Osteocyte (in vitro differentiated cells): ENCODE results near the gene IL31. TPM values are rescaled to one million over a fixed set of nuclear protein-coding genes. Genes with fewer than 3 reads are reported as not detected.
A peak's percentile ranks its signal among the peaks of the same experiment; 100 is the strongest.

Experiments
- DNase-seq: peaks from one replicate; pipeline ENCODE4 v3.0.0; 2021; ENCODE audit warnings: mixed read lengths; ENCODE audit not compliant: unreplicated experiment; ENCODE audit errors: extremely low spot score
- H3K27ac Mint-ChIP-seq: one replicate; pipeline ENCODE4 v1.8.0; 2021; ENCODE audit warnings: mild to moderate bottlenecking, mixed read lengths; ENCODE audit not compliant: unreplicated experiment
- H3K27me3 Mint-ChIP-seq: one replicate; pipeline ENCODE4 v1.8.0; 2021; ENCODE audit warnings: mixed read lengths; ENCODE audit not compliant: unreplicated experiment
- H3K36me3 Mint-ChIP-seq: one replicate; pipeline ENCODE4 v1.8.0; 2021; ENCODE audit warnings: mixed read lengths; ENCODE audit not compliant: unreplicated experiment
- H3K4me1 Mint-ChIP-seq: one replicate; pipeline ENCODE4 v1.8.0; 2021; ENCODE audit warnings: mixed read lengths; ENCODE audit not compliant: unreplicated experiment
- H3K4me3 Mint-ChIP-seq: one replicate; pipeline ENCODE4 v1.8.0; 2021; ENCODE audit warnings: mild to moderate bottlenecking, moderate library complexity, mixed read lengths; ENCODE audit not compliant: unreplicated experiment
- H3K9me3 Mint-ChIP-seq: one replicate; pipeline ENCODE4 v1.8.0; 2021; ENCODE audit warnings: mixed read lengths; ENCODE audit not compliant: unreplicated experiment
- total RNA-seq: library from RNA; stranded (reverse); gene quantifications from 2 replicates; pipeline ENCODE4 v1.2.1, GENCODE V29; 2021
- TF ChIP-seq, protein P1 (sequence below): fragments of 200-600 bp; sonication (generic); IDR thresholded peaks from 2 replicates; pipeline ENCODE4 v1.5.0; 2021; ENCODE audit warnings: antibody characterized with exemption, mild to moderate bottlenecking, moderate library complexity

Gene IL31
- total RNA-seq, 1 donor from 2014 or later = not detected

DNA sequence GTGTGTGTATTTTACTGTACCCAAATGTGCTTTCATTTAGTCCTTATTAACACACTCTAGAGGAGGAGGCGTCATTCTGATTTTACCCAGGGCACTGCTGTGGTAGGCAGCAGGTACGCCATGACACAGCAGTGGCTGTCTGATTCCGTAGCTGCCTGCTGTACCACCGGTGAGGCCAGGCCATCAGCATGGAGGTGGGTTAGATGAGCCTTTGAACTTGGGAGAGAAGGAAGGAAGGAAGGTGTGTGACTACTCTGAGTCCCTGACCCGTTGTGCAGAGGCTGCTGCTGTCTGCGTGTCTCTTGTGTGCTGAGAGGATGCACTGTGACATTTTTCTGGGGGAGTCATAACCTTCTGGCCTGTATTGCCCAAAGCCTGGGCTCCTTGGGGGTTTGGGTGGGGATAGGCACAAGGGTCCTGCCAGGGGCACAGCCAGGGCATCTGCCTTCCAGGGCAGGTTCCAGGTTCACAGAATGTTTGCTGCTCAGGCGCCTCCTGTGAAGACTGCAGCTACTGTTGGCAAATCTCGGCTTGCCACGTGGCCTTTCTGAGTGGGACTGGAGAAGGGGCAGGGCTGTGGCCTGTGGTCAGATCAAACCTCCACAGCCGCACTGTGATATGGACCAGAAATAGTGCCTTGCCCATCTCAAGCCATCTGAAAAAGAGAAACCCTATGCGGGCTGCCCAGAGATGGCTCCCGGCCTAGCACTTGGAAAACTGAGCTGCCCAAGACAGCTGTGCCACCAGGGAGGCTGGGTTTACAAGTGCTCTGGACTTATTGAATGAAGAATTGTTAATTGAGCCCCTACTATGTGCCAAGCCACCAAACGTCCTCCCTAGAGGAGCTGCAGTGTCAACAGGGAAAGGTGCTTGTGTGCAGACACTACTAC is 48.3 kb downstream of the IL31 start:
- no peak overlapping the region for H3K27ac Mint-ChIP-seq
- peaks cover 15% of the 10 kb centered on the region for H3K36me3 Mint-ChIP-seq
- no peak overlapping the region for H3K4me3 Mint-ChIP-seq
- H3K27me3 Mint-ChIP-seq = no peaks in the 10 kb centered on the region
- peaks cover 22% of the 10 kb centered on the region for H3K4me1 Mint-ChIP-seq
- no peak for DNase-seq
- no peaks in the 10 kb centered on the region for H3K9me3 Mint-ChIP-seq
- TF ChIP-seq, protein P1, sequence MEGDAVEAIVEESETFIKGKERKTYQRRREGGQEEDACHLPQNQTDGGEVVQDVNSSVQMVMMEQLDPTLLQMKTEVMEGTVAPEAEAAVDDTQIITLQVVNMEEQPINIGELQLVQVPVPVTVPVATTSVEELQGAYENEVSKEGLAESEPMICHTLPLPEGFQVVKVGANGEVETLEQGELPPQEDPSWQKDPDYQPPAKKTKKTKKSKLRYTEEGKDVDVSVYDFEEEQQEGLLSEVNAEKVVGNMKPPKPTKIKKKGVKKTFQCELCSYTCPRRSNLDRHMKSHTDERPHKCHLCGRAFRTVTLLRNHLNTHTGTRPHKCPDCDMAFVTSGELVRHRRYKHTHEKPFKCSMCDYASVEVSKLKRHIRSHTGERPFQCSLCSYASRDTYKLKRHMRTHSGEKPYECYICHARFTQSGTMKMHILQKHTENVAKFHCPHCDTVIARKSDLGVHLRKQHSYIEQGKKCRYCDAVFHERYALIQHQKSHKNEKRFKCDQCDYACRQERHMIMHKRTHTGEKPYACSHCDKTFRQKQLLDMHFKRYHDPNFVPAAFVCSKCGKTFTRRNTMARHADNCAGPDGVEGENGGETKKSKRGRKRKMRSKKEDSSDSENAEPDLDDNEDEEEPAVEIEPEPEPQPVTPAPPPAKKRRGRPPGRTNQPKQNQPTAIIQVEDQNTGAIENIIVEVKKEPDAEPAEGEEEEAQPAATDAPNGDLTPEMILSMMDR = no peak

DNA sequence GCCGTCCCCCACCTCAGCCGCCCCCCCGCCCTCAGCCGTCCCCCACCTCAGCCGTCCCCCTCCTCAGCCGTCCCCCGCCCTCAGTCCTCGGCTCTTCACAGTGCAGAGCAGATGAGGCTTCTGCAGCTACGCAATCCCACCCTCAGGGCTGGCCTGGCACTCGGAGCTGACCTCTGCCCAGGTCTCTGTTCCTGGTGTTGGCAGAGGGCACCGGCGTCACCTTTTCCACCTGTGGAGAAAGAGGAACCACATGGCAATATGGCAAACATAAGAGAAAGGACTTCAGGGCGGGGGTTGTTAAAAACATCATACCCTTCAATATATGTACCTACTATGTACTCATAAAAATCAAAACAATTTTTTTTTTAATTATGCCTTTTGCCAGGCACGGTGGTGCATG is 49.7 kb downstream of the IL31 start:
- no peaks in the 10 kb centered on the region for H3K27me3 Mint-ChIP-seq
- H3K4me1 Mint-ChIP-seq = peaks cover 22% of the 10 kb centered on the region
- no peaks in the 10 kb centered on the region for H3K9me3 Mint-ChIP-seq
- H3K27ac Mint-ChIP-seq = no peak overlapping the region
- H3K4me3 Mint-ChIP-seq = no peak overlapping the region
- no peak for DNase-seq
- peaks cover 8% of the 10 kb centered on the region for H3K36me3 Mint-ChIP-seq
- TF ChIP-seq, protein P1 = no peak

DNA sequence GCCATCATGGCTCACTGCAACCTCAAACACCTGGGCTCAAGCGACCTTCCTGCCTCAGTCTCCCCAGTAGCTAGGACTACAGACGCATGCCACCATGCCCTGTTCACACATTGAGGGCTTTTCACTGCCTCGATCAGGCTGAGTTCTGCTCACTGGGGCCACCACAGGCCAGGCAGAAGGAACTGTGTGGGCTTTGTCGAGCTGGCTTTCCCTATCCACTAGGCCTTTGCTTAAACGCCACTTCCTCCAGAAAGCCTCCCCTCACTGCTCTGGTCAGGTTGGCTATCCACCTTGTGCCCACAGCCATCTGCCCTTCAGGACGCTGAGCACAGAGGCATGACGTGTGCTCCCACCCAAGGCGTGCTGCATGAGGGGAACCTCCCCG is 50.3 kb downstream of the IL31 start:
- Mint-ChIP-seq H3K4me3 (no peak overlapping the region), H3K36me3 (peaks cover 8% of the 10 kb centered on the region), H3K27me3 (no peaks in the 10 kb centered on the region), H3K9me3 (no peaks in the 10 kb centered on the region), H3K27ac (peak overlapping the region; percentile 83), H3K4me1 (peaks cover 22% of the 10 kb centered on the region)
- TF ChIP-seq, protein P1 = no peak
- DNase-seq = no peak

DNA sequence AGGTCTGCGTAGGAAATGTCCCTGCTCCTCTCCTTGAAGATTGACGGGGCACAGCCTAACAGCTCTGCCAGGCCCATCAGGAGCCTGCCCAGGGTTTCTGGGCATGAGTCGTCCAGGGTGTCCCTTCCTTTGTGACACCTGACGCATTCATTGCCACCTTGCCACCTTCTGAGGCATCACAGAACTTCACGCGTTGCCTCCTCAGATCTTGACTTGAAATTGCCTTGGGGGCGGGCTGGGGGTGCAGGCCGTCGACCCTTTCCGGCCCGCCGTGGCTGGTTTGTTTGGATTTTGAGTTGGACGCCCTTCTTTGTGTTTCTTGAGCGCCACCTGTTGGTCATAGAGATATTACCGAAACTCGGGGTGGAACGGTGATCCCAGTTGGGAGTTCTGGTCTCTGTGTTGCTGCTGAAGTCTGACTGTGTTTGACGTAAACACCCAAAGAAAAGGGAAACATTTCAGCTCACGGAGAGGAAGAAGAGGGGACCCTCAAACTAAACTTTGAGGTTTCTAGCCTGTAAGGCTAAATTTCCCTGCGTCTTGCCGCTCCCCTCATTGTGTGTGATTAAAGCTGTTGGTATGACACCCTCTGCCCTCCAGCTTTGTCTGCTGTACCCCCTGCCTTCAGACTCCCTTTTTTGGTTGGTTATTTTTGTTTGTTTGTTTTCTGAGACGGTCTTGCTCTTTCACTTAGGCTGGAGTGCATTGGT is 50.8 kb downstream of the IL31 start:
- H3K36me3 Mint-ChIP-seq = peaks cover 5% of the 10 kb centered on the region
- H3K27ac Mint-ChIP-seq = peak overlapping the region; percentile 83
- no peaks in the 10 kb centered on the region for H3K27me3 Mint-ChIP-seq
- no peaks in the 10 kb centered on the region for H3K9me3 Mint-ChIP-seq
- no peak overlapping the region for H3K4me3 Mint-ChIP-seq
- TF ChIP-seq, protein P1 = peak; percentile 86
- H3K4me1 Mint-ChIP-seq = peaks cover 22% of the 10 kb centered on the region
- peak; percentile 89 for DNase-seq

Other genes with a start within 250 kb of the IL31 start
- 10.0 and 11.8 TPM in 2 replicates for gene BCL7A, start 152.3 kb downstream of the IL31 start, total RNA-seq
- 51.8 and 54.5 TPM in 2 replicates for gene MLXIP, start 95.5 kb downstream of the IL31 start, total RNA-seq
- gene LRRC43, start 8.9 kb upstream of the IL31 start, total RNA-seq = 1.0 and 2.0 TPM in 2 replicates
- gene B3GNT4, start 29.5 kb upstream of the IL31 start, total RNA-seq = 0.21 and 0.64 TPM in 2 replicates
- 51.5 and 61.1 TPM in 2 replicates for gene DIABLO, start 51.8 kb upstream of the IL31 start, total RNA-seq
- 22.2 and 23.1 TPM in 2 replicates for gene VPS33A, start 92.3 kb upstream of the IL31 start, total RNA-seq
- 100.0 and 103 TPM in 2 replicates for gene CLIP1, start 248.4 kb upstream of the IL31 start, total RNA-seq